Measurements from ENCODE around the gene CCDC30.
A peak's percentile ranks its signal among the peaks of the same experiment; 100 is the strongest.
"Not testable (repeated sequence)": the region's sequence is repeated elsewhere in the genome, so short reads cannot be mapped to it uniquely, and the experiment has no call there.

The CCDC30 gene

GRCh38 chr1:42523171-42523570, 60.1 kb downstream of the CCDC30 start:
- FAIRE-seq (no peak), DNase-seq (ENCODE audit: low spot score) (no peak)

GRCh38 chr1:42524330-42524729, 61.2 kb downstream of the CCDC30 start:
- DNase-seq (ENCODE audit: low spot score), result no peak
- FAIRE-seq, result no peak

- peak; percentile 96 for DNase-seq (ENCODE audit: low spot score)
These were observed 66.7 kb downstream of the CCDC30 start for GRCh38 chr1:42529724-42530181.

GRCh38 chr1:42531043-42531442, 68.0 kb downstream of the CCDC30 start:
- DNase-seq (ENCODE audit: low spot score), result no peak
- no peak for FAIRE-seq

More at GRCh38 chr1:42529724-42530181, 66.7 kb downstream of the CCDC30 start:
- peak; percentile 98 for FAIRE-seq

GRCh38 chr1:42533101-42533863, 70.2 kb downstream of the CCDC30 start:
- no peak for FAIRE-seq

GRCh38 chr1:42541104-42541503, 78.0 kb downstream of the CCDC30 start:
- DNase-seq (ENCODE audit: low spot score) (no peak), FAIRE-seq (no peak)

More at GRCh38 chr1:42533101-42533863, 70.2 kb downstream of the CCDC30 start:
- DNase-seq (ENCODE audit: low spot score), result no peak

- no peak for FAIRE-seq
- DNase-seq (ENCODE audit: low spot score), result no peak
These were observed 88.1 kb downstream of the CCDC30 start for GRCh38 chr1:42551180-42551579.

- no peak for DNase-seq (ENCODE audit: low spot score)
These were observed 88.5 kb downstream of the CCDC30 start for GRCh38 chr1:42551590-42551989.

GRCh38 chr1:42552636-42553035, 89.5 kb downstream of the CCDC30 start:
- no peak for FAIRE-seq
- DNase-seq (ENCODE audit: low spot score), result no peak

More at GRCh38 chr1:42551590-42551989, 88.5 kb downstream of the CCDC30 start:
- no peak for FAIRE-seq

GRCh38 chr1:42557230-42557851, 94.3 kb downstream of the CCDC30 start:
- DNase-seq (ENCODE audit: low spot score) (no peak), FAIRE-seq (peak; percentile 96)

GRCh38 chr1:42567038-42567437, 104.0 kb downstream of the CCDC30 start:
- no peak for DNase-seq (ENCODE audit: low spot score)
- no peak for FAIRE-seq

GRCh38 chr1:42576935-42577334, 113.8 kb downstream of the CCDC30 start:
- no peak for FAIRE-seq
- no peak for DNase-seq (ENCODE audit: low spot score)

GRCh38 chr1:42586016-42586415, 122.9 kb downstream of the CCDC30 start:
- DNase-seq (ENCODE audit: low spot score), result no peak
- FAIRE-seq, result no peak

- FAIRE-seq, result no peak
These were observed 124.7 kb downstream of the CCDC30 start for GRCh38 chr1:42587753-42588152.

GRCh38 chr1:42592811-42593210, 129.7 kb downstream of the CCDC30 start:
- no peak for FAIRE-seq
- DNase-seq (ENCODE audit: low spot score), result no peak

More at GRCh38 chr1:42587753-42588152, 124.7 kb downstream of the CCDC30 start:
- no peak for DNase-seq (ENCODE audit: low spot score)

GRCh38 chr1:42593486-42594100, 130.5 kb downstream of the CCDC30 start:
- DNase-seq (ENCODE audit: low spot score), result no peak
- FAIRE-seq, result no peak

GRCh38 chr1:42601472-42601871, 138.4 kb downstream of the CCDC30 start:
- no peak for DNase-seq (ENCODE audit: low spot score)
- no peak for FAIRE-seq

GRCh38 chr1:42613803-42614131, 150.7 kb downstream of the CCDC30 start:
- FAIRE-seq (no peak), DNase-seq (ENCODE audit: low spot score) (no peak)

GRCh38 chr1:42618866-42619265, 155.8 kb downstream of the CCDC30 start:
- FAIRE-seq (no peak), DNase-seq (ENCODE audit: low spot score) (no peak)

GRCh38 chr1:42620307-42620706, 157.2 kb downstream of the CCDC30 start:
- FAIRE-seq (no peak), DNase-seq (ENCODE audit: low spot score) (no peak)

GRCh38 chr1:42621180-42621579, 158.1 kb downstream of the CCDC30 start:
- not testable (repeated sequence) for DNase-seq (ENCODE audit: low spot score); FAIRE-seq

GRCh38 chr1:42627205-42627604, 164.1 kb downstream of the CCDC30 start:
- not testable (repeated sequence) for FAIRE-seq

More at GRCh38 chr1:42627205-42627604, 164.1 kb downstream of the CCDC30 start:
- not testable (repeated sequence) for DNase-seq (ENCODE audit: low spot score)
